NCI-H774 (cell line): ENCODE measurements around the gene CHD6.

Experiments used
- DNase-seq: peaks from one replicate; lab custom pipeline; 2025; lab: John Stamatoyannopoulos, UW

CHD6 gene

GRCh38 chr20:41370176-41370575, 248.0 kb downstream of the CHD6 start:
- no peak for DNase-seq

GRCh38 chr20:41369673-41370072, 248.5 kb downstream of the CHD6 start:
- no peak for DNase-seq

- no peak for DNase-seq
Measured at GRCh38 chr20:41367956-41368355, 250.2 kb downstream of the CHD6 start.

- DNase-seq, result no peak
Measured at GRCh38 chr20:41367393-41367695, 250.8 kb downstream of the CHD6 start.

GRCh38 chr20:41366546-41367392, 251.4 kb downstream of the CHD6 start, which contains the start of gene EMILIN3:
Gene EMILIN3, minus strand, starts transcription at chr20:41366818. Its CDS starts 184 bp downstream, at chr20:41366634.
- DNase-seq, result no peak

GRCh38 chr20:41365777-41366545, 252.2 kb downstream of the CHD6 start:
- peak; percentile 2 for DNase-seq

GRCh38 chr20:41364967-41365765, 253.0 kb downstream of the CHD6 start:
- no peak for DNase-seq

GRCh38 chr20:41364236-41364855, 253.8 kb downstream of the CHD6 start:
- no peak for DNase-seq

GRCh38 chr20:41363601-41364000, 254.6 kb downstream of the CHD6 start:
- DNase-seq, result no peak

GRCh38 chr20:41362748-41363140, 255.4 kb downstream of the CHD6 start:
- DNase-seq, result no peak

- no peak for DNase-seq
Measured at GRCh38 chr20:41361757-41362747, 256.1 kb downstream of the CHD6 start.

GRCh38 chr20:41360831-41361756, 257.1 kb downstream of the CHD6 start:
- no peak for DNase-seq

GRCh38 chr20:41359541-41360011, 258.6 kb downstream of the CHD6 start:
- DNase-seq, result no peak

GRCh38 chr20:41358717-41359116, 259.5 kb downstream of the CHD6 start:
- DNase-seq, result no peak

GRCh38 chr20:41358230-41358629, 259.9 kb downstream of the CHD6 start:
- DNase-seq, result no peak

- DNase-seq, result no peak
Measured at GRCh38 chr20:41357424-41358163, 260.6 kb downstream of the CHD6 start.

- no peak for DNase-seq
Measured at GRCh38 chr20:41356951-41357350, 261.2 kb downstream of the CHD6 start.

GRCh38 chr20:41355598-41356203, 262.5 kb downstream of the CHD6 start:
- DNase-seq, result no peak
